GM19043 (cell line): Measurements from ENCODE around the gene NCEH1.
"Not testable (repeated sequence)": the region's sequence is repeated elsewhere in the genome, so short reads cannot be mapped to it uniquely, and the experiment has no call there.

ENCODE experiments used
- ATAC-seq: cut with Tn5 transposase; IDR thresholded peaks from one replicate; pipeline ENCODE4 v1.9.1; 2021; ENCODE audit warnings: low read depth; ENCODE audit not compliant: unreplicated experiment

NCEH1 gene, protein sequence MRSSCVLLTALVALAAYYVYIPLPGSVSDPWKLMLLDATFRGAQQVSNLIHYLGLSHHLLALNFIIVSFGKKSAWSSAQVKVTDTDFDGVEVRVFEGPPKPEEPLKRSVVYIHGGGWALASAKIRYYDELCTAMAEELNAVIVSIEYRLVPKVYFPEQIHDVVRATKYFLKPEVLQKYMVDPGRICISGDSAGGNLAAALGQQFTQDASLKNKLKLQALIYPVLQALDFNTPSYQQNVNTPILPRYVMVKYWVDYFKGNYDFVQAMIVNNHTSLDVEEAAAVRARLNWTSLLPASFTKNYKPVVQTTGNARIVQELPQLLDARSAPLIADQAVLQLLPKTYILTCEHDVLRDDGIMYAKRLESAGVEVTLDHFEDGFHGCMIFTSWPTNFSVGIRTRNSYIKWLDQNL

DNA sequence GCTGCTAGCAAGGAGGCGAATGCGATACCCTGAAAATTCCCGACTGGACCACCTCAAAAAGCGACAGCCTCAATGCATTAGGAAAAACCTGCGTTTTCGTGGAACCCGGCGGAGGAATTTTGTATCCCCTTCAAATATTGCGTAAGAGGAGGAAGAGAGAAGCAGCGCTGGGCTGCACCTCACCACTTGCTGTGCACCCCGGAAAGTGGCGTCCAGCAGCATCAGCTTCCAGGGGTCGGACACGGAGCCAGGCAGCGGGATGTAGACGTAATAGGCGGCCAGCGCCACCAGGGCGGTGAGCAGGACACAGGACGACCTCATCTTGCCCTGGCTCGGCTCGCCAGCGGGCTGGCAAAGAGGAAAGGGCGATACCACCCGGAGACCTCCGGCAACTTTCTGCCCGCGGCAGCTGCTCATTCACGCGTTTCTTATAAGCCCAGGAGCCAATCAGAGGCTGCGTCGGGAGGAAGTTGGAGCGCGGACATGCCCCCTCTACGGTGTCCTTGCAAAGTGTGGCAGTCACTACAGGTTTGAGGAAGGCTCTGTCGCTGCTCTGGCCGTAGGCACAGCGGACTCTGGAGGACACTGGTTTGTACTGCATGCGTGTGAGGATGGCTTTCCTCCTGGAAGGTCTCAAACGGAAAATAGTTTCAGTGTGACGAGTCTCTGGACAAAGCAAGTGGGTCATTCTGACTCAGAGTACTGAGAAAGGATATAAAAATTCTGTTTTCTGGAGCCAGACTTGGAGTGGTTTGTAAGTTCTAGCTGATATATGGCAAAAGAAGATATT is at the start of gene NCEH1:
Gene NCEH1 (minus strand): TSS at position 404 of the 790 bp plus-strand sequence. CDS start 83 bp downstream, at position 321.
- ATAC-seq, result peak; percentile 99

DNA sequence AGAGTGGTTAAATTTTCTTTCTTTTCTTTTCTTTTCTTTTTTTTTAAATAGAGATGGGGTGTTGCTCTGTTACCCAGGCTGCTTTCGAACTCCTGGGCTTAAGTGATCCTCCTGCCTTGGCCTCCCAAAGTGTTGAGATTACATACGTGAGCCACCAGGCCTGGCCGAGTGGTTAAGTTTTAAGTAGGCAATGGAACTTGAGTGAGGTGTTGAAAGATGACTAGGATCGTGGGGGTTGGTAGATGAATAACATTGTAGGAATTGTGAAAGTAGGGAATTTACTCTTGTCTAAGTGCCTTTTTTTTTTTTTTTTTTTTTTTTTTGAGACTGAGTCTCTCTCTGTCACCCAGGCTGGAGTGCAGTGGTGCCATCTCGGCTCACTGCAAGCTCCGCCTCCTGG is 49.5 kb upstream of the NCEH1 start:
- ATAC-seq, result not testable (repeated sequence)

DNA sequence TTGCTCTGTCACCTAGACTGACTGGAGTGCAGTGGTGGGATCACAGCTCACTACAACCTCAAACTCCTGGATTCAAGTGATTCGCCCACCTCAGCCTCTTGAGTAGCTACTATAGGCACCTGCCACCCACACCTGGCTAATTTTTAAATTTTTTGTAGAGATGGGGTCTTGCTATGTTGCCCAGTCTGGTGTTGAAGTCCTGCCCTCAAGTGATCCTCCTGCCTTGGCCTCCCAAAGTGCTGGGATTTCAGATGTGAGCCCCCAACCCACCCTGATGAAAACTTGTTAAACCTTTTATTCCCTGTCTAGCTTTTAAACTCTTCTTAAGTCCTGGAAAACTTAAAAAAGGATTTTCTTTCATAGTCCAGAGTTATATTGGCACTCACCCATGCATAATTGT is 42.3 kb upstream of the NCEH1 start:
- no peak for ATAC-seq

DNA sequence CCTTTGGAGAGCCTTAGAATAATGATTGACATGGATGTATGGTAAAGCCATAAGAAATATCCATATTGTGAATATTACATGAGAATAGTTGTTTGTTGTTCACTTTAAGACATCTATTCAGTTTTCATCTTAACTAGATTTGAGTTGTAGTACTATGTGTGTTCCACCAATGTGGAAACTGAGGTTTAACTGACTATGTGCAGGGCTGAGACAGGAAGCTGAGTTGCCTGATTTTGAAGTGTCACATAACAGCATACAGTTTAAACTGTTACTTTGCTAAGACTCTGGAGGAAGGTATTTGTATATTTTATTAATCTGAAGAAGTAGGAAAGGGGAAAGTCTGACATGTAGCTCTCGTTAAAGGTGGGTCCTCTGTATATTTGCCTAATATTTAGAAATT is 41.8 kb upstream of the NCEH1 start:
- ATAC-seq, result no peak

DNA sequence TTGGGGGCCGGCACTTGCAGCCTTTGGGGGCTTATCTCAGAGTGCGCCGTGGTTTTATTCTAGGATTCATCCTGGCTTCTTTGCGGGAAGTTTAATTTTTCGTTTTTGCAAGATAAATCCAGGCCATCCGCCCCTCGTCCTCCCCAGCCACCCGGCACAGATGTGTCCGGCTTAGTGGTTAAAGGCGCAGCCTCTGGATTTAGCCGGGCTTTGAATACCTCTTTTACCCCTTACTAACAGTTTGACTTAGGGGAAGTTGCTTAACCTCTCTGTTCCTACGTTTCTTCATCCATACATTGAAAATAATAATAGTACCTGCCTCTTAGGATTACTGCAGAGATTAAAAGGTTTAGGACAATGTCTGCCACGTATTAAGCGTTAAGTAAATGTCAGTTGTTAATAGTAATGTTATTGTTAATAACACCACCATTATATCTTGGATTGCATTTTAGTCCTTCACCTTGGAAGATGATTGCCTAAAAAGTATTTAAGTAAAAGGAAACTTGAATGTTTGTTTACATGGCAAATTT is 40.4 kb upstream of the NCEH1 start:
- no peak for ATAC-seq

DNA sequence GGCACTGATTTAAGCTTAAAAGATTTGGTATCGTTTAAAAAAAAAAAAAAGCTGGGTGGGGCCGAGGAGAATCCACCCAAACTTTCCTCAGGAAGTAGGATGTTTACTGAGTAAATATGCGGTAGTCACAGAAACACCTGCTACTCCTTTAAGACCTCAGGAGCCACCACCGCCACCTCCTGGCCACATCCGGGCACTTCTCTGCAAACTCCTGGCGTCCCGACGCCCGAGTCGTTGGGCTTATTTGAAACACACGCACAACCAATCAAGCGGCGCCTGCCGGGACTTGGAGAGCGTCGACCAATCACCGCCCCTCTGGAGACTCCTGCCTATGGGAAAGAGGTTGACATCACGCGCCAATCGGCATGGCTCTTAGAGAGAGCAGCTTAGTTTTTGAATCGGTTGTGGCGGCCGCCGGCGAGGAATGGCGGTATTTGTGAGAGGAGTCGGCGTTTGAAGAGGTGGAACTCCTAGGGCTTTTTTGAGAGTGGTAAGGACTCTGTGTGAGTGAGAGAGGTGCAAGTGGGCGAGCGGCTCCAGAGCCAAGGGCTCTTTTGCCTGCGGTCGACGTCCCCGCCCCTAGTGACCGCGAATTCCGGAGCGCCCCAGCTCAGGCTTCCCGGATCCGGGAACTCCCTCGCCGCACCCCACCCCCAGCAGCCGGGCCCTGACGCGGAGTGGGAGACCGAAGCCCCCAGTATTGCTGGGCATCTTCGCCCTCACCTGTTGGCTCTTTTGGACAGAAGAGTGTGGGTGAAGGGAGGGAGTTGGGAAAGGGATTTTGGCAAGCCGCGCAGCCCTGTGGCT is 39.7 kb upstream of the NCEH1 start, which contains the start of gene ECT2:
Gene ECT2 (plus strand): TSS at position 359 of the 807 bp plus-strand sequence. CDS start 3,805 bp downstream, outside the sequence.
- ATAC-seq, result peak; percentile 94

DNA sequence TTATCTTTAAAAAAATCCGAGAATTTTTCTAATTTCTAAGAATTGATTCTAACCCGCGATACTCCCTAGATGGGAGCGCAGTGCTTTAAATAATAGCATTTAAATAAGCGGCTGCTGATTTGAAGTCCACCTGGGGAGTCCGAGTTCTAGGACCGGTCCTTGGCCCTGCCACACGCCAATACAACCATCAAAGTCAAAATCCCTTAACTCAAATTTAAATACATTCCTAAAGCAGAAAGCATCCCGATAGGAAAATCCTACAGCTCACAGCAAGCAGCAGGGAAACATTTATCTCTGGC is 39.2 kb upstream of the NCEH1 start:
- no peak for ATAC-seq

DNA sequence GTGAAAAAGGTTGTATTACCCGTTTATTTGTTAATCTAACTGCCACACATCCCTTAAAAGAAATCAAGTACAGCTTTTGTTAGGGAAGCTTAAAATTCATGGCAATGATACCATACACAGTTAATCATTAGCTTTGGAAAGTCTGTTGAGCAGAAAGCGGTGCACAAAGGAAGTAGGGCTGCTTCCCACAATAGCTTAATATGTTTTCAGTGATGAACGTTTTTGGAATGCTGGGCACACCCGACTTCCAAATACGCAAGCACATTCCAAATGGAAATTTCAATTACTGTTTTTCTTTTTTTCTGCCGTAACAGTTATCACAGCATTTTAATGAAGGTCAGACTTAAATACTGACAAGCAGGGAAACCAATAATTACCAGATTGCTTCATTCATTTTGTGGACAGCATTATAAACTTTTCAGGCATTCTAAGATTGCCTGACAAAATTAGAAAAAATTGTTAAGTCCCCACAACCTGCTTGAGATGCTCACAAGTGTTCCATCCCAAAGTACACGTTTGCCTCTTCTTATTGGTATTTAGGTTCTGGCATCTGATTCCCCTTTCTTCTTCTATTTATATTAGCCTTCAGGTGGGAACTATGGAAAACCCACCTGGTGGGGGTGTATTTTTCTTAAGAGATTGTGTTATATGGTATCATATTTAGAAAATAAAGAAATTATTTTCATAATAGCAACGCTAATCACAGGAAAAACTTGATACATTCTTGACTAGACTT is 38.5 kb upstream of the NCEH1 start:
- no peak for ATAC-seq

DNA sequence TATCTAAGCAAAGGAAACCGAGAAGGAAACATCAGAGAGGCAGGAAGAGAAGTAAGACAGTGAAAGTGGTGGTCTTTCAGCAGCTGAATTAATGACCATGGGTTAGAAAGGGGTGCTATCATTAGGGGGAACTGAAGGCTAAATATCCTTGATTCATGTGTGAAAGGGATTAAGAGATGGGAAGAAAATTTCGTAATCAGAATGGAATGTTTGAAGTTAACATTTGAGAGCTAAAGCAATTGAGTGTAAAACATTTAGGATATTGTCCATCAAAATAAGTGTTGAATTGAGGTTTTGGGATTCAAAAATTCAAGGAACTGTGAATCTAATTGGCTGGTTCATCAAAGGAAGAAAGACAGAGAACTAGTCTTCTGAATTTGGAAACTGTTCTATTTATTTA is 35.6 kb upstream of the NCEH1 start:
- ATAC-seq, result no peak

DNA sequence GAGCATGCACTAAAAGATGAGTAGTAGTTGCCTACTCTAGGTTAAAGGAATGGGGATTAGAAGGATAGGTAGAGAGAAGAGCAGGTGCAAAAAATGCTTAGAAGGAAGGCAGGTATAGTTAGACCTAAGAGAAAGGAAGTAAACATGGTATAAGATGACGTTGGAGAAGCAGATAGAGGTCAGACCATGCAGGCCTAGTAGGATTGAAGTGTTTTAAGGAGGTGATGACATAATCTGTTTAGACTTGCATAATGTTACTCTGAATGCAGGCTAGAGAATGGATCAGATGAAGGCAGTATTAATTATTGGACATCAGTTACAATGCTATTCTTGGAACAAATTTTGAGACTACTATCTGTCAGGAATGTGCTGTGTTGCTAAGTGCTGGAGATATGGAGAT is 28.6 kb upstream of the NCEH1 start:
- no peak for ATAC-seq

DNA sequence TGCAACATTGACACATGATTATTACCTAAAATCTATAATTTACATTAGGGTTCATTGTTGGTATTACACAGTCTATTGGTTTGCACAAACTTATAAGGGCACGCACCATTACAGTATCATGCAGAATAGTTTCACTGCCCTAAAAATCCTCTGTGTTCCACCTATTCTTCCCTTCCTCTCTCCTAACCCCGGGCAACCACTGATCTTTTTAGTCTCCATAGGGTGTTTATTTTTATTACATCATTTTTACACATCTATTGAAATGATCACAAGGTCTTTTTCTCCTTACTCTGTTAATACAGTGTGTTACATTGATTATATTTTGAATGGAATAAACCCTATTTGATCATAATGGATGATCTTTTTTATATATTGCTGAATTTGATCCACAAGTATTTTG is 24.1 kb upstream of the NCEH1 start:
- ATAC-seq, result no peak

DNA sequence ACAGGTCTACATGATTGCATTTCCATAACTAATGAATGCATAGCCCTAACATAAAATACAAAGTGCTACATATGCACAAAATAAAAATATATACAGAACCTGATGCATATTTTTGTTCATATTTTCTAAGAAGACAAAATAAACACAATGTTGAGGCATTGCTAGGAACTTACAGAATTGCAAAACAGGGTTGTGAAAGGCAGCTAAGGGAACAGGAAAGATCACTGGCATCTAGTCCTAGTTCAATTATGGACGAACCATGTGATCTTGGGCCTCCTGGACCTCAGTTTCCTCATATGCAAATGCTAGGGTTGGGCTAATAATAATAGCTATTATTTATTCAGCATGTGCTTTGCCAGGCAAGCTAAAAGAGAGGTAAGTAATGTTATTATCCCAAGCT is 15.5 kb upstream of the NCEH1 start:
- no peak for ATAC-seq

DNA sequence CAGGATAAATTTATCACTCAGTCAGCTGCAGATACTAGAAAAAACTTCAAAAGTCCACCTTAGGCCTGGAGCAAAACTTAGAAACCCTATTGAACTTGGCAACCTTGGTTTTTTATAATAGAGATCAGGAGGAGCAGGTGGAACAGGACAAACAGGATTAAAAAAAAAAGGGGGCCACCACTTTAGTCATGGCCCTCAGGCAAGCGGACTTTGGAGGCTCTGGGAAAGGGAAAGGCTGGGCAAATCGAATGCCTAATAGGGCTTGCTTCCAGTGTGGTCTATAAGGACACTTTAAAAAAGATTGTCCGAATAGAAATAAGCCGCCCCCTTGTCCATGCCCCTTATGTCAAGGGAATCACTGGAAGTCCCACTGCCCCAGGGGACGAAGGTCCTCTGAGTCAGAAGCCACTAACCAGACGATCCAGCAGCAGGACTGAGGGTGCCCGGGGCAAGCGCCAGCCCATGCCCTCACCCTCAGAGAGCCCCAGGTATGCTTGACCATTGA is 11.7 kb upstream of the NCEH1 start:
- not testable (repeated sequence) for ATAC-seq

DNA sequence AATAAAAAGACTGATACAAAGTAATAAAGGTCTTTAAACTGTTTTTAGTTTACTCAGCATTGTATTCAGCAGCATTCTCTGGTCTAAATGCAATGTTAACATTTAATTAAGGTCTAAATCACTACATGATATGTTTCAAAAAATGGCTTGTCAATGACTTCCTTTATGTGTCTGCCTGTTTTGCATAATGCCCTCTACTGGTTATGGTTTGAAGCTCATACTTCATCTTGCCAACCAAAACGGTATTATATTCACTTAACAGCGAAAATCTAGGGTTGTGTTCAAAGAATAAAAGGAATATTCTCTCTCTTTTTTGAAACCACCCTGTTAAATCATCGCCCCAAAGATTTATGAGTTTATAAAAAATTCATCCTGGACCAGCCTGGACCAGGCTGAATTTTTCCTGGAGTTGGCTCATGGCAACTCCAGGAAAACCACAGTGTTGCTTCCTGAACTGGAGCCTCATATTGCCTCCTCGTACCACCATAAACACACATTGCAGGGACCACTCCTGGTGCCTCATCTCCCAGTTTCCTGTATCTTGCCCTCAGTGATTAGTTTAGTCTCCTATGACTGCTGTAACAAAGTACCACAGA is 6.7 kb upstream of the NCEH1 start:
- no peak for ATAC-seq

DNA sequence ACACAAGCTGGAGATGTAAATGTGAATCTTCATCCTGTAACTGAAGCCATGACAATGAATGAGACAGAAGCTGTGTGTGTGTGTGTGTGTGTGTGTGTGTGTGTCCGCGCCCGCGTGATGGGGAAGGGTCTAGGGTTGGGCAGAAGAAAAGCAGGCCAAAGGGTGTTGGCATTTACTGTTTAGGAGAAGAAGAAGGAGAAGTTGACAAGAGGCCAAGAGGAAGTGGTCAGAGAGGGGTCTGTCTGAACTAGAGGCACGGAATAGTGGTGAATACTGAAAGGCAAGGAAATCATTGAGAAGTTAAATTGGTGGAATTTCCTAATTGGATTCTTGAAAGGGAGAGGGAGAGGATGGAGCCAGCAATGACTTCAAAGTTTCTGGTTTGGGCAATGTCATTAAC is 5.6 kb upstream of the NCEH1 start:
- no peak for ATAC-seq

DNA sequence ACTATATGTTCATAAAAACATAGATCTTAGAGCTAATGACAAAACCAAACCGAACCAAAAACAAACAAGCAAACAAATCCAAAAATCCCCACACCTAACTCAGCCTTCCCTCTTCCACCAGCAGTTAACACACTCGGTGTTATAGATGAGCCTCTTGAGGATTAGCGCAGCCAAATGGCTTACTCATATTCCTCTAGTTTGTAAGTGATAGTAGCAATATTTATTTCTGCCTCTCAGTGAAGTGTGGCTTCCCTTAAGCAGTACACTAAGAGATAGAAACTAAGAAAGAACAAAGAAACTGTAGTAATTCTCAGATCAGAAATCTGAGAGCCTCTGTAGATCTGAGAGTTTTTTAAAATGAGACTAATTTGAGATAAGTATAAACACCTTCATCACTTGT is 2.4 kb upstream of the NCEH1 start:
- ATAC-seq, result no peak

DNA sequence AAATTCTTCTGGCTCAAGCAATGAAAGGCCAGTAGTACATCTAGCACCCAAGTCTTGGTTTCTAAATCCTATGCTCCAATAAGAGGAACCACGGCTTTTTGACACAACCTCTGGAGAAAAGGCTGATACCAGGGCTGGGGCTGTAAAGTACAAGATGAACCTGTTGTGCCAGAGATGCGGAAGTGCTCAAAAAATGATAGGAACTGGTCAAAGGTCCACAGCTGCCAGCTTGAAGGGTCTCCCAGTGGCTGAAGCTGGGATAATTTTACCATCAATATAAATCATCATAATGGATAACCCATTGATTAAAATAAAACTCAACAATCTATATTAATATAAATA is 558 bp upstream of the NCEH1 start:
- ATAC-seq, result no peak

DNA sequence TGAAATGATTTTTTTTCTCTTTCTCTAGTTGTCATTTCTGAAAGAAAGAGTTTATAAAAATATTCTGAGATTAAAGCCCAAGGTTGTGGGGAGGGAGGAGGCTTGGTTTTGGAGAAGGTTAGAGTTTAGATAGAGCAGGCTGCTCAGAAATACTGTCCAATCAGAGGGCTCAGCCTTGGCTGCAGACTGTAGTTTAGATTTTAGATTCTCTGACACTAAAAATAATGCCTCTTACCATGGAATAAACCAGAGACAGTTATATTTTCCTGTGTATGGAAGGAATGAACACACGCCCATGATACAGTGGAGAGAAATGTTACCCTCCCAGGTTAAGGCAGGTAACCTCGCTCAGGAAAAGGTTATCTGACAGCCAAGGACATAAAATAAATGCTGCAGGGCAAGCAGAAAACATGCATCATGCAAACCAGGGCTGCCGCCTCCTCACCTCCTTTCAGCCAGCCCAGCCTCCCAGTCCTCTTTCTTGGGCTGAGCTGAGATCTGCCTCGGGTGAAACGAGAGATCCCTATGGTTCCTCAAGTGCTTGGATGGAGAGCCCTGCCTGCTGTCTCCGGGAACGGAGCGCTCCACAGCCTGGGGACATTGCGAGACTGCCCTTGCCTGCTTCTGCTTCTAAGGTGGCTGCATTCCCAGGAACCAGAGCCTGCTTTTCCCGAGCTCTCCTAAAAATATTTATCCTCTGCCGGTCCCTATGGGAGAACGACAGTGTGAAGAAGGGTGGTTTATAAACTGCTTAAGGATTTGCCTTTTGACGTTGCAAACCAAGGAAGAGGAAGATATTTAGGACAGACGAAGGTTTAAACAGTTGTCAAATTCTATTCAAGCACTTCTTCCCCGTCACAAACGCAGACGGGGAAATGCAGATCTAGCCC is 848 bp downstream of the NCEH1 start:
- ATAC-seq, result no peak
